HPDE6-E6E7 (cell line): ENCODE results near the gene TGFBR3.

ENCODE experiments used
- DNase-seq: peaks from one replicate; pipeline ENCODE4 v3.0.0; 2011; ENCODE audit warnings: missing footprints; ENCODE audit errors: extremely low spot score

TGFBR3 gene

GRCh38 chr1:91712393-91712792, 173.6 kb downstream of the TGFBR3 start:
- DNase-seq = no peak

GRCh38 chr1:91711504-91712247, 174.3 kb downstream of the TGFBR3 start:
- no peak for DNase-seq

- no peak for DNase-seq
Observed at GRCh38 chr1:91710261-91710660, 175.7 kb downstream of the TGFBR3 start.

- DNase-seq = no peak
Observed at GRCh38 chr1:91708691-91709090, 177.3 kb downstream of the TGFBR3 start.

GRCh38 chr1:91707890-91708218, 178.1 kb downstream of the TGFBR3 start:
- no peak for DNase-seq

- DNase-seq = no peak
Observed at GRCh38 chr1:91707114-91707889, 178.6 kb downstream of the TGFBR3 start.

- DNase-seq = no peak
Observed at GRCh38 chr1:91706140-91706957, 179.6 kb downstream of the TGFBR3 start.

- DNase-seq = no peak
Observed at GRCh38 chr1:91704746-91705145, 181.2 kb downstream of the TGFBR3 start.

GRCh38 chr1:91703095-91703494, 182.9 kb downstream of the TGFBR3 start:
- no peak for DNase-seq

GRCh38 chr1:91701472-91701869, 184.5 kb downstream of the TGFBR3 start:
- DNase-seq = no peak

GRCh38 chr1:91700771-91701471, 185.0 kb downstream of the TGFBR3 start:
- no peak for DNase-seq

- no peak for DNase-seq
Observed at GRCh38 chr1:91700332-91700731, 185.6 kb downstream of the TGFBR3 start.

- DNase-seq = no peak
Observed at GRCh38 chr1:91699339-91699974, 186.5 kb downstream of the TGFBR3 start.

GRCh38 chr1:91697861-91698260, 188.1 kb downstream of the TGFBR3 start:
- DNase-seq = no peak

- no peak for DNase-seq
Observed at GRCh38 chr1:91697416-91697815, 188.5 kb downstream of the TGFBR3 start.

GRCh38 chr1:91696321-91696720, 189.6 kb downstream of the TGFBR3 start:
- DNase-seq = no peak

GRCh38 chr1:91693557-91693956, 192.4 kb downstream of the TGFBR3 start:
- no peak for DNase-seq

- no peak for DNase-seq
Observed at GRCh38 chr1:91691525-91691924, 194.4 kb downstream of the TGFBR3 start.

- DNase-seq = no peak
Observed at GRCh38 chr1:91689641-91690481, 196.1 kb downstream of the TGFBR3 start.

- no peak for DNase-seq
Observed at GRCh38 chr1:91687452-91687851, 198.5 kb downstream of the TGFBR3 start.
